ENCODE data around the gene HTD2.

The HTD2 gene

DNA sequence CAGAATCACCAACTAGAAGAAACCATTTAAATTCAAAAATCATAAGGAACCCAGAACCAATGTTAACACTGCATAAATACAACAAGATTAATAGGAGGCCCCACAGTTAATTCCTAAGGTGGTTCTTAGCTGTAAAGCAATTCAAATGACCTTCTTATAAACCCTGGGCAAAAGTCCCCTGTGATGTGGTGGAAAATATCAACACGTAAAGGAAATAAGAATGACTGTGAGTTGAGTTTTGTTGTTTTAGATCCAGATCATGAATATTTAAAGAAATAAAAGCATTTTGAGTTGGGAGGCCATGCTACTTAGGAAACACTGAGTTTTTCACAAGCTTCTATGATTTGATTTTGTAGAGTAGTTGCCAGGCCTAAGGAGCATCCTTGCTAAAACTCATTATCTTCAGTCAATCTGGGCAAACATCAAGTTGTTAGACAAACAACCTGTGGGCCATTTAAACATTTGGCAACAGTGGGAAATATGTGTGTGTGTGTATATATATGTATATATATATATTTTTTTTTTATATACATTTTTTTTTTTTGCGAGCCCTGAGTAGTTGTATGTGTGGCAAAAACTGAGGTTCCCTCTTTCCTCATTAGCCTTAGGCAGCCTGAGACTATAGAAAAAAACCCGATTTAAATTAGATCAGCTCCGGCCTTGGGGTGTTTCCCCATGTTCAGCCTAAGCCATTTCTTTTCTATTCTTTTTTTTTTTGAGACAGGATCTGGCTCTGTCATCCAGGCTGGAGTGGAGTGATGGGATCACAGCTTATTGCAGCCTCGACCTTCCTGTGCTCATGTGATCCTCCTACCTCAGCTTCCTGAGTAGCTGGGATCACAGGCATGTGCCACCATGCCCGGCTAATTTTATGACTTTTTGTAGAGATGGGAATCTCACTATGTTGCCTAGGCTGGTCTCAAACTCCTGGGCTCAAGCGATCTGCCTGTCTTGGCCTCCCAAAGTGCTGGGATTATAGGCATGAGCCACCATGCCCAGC lies 18.4 kb downstream of the HTD2 start:
- TF ChIP-seq, protein P1, sequence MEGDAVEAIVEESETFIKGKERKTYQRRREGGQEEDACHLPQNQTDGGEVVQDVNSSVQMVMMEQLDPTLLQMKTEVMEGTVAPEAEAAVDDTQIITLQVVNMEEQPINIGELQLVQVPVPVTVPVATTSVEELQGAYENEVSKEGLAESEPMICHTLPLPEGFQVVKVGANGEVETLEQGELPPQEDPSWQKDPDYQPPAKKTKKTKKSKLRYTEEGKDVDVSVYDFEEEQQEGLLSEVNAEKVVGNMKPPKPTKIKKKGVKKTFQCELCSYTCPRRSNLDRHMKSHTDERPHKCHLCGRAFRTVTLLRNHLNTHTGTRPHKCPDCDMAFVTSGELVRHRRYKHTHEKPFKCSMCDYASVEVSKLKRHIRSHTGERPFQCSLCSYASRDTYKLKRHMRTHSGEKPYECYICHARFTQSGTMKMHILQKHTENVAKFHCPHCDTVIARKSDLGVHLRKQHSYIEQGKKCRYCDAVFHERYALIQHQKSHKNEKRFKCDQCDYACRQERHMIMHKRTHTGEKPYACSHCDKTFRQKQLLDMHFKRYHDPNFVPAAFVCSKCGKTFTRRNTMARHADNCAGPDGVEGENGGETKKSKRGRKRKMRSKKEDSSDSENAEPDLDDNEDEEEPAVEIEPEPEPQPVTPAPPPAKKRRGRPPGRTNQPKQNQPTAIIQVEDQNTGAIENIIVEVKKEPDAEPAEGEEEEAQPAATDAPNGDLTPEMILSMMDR (conservative IDR thresholded peaks at IDR 0.05; ENCODE audit: low read depth) = no peak
- DNase-seq (ENCODE audit: low spot score) = no peak
- ChIA-PET CTCF (no interaction called here), POLR2A (ENCODE audit: low non-redundant PET) (no interaction called here)
- peak overlapping the region; percentile 74 for H3K27ac ChIP-seq

DNA sequence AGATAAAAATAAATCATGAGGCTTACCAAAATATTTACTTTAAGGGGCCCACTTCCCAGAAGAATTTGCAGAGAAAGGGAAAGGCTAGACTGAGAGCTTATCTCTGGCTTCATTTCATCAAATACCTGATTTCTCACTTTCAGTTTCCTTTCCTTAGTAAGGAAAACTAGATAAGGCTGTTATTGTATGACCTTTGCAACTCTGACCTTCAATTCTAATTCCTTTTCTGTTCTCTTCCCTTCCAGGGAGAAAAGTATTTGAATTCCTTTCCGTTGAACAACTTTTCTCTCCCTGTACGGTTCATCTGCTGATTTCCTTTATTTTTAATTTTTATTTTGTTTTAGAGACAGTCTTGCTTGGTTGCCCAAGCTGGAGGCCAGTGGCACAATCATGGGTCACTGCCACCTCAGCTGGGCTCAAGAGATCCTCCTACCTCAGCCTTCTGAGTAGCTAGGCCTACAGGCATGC lies 19.2 kb downstream of the HTD2 start:
- TF ChIP-seq, protein P1 (conservative IDR thresholded peaks at IDR 0.05; ENCODE audit: low read depth) = no peak
- DNase-seq (ENCODE audit: low spot score) = no peak
- ChIA-PET CTCF (no interaction called here), POLR2A (ENCODE audit: low non-redundant PET) (no interaction called here)
- peak overlapping the region; percentile 74 for H3K27ac ChIP-seq

DNA sequence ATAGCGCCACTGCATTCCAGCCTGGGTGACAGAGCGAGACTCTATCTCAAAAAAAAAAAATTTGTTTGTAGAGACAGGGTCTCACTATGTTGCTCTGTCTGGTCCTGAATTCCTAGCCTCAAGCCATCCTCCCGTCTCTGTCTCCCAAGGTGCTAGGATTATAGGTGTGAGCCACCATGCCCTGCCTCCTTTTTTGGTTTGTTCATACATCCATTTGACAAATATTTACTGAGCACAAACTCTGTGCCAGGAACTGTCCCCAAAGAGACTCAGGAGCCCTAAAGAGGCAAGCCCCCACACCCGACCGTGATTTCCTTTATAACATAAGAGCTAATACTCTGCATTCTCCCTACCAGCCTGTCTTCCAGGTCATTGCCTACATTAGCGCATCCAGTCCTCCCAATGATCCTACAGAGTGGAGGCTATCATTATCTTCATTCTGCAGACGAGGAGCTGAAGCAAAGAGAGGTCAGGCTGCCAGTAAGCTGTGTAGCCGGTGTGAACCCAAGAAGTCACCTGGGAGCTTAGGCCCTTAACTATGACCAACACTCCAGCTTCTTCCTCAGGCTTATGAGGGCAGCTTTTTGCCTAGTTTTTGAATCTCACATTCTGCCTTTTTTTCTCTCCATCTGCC lies 20.1 kb downstream of the HTD2 start:
- ChIA-PET CTCF (no interaction called here), POLR2A (ENCODE audit: low non-redundant PET) (no interaction called here)
- DNase-seq (ENCODE audit: low spot score) = no peak
- H3K27ac ChIP-seq = peak overlapping the region; percentile 74; the same call in 1 of the 2 replicates
- TF ChIP-seq, protein P1 (conservative IDR thresholded peaks at IDR 0.05; ENCODE audit: low read depth) = no peak

DNA sequence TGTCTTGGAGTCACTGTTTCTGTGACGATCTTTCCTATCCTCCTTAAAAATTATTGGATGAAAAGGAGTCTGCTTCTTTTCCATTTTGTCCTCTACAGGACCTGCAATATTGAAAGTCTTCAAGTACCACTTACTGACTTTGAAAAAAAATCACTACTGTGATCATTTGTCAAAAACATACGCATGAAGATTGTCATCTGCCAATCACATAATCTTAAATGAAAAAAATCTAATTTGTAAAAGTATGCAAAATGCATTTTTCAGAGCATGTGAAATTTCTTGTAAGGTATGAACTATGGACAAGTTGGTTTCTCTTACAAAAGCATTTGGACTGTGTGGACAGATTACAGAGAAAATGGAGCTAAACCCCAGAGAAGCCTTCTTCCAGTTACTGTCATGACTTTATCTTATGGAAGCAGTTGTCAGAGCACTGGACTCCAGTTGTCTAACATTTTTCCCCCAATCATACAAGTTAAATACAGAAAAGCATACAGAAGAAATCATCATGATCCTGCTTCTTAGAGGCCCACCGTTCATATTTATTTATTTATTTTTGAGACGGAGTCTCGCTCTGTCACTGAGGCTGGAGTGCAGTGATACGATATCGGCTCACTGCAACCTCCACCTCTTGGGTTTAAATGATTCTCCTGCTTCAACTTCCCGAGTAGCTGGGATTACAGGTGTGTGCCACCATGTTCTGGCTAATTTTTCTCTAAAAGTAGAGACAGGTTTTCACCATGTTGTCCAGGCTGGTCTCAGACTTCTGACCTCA lies 23.0 kb downstream of the HTD2 start:
- DNase-seq (ENCODE audit: low spot score) = no peak
- no peak overlapping the region for H3K27ac ChIP-seq
- TF ChIP-seq, protein P1 (conservative IDR thresholded peaks at IDR 0.05; ENCODE audit: low read depth) = no peak
- CTCF ChIA-PET = no interaction called here
- POLR2A ChIA-PET (ENCODE audit: low non-redundant PET) = no interaction called here

DNA sequence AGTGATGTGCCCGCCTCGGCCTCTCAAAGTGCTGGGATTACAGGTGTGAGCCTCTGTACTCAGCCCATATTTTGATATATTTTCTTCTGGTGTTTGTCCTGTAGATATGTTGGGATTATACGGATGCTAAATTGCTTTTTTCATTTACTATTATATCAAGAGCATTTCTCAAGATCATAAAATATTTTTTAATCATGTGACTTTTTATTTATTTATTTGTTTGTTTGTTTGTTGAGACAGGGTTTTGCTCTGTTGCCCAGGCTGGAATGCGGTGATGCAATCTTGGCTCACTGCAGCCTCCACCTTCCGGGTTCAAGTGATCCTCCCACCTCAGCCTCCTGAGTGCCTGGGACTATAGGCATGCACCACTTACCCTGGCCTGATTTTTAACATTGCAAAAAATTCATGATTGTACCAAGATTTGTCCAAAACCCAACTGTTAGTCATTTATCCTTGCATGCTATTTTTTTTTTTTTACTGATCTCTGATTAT lies 23.6 kb downstream of the HTD2 start:
- POLR2A ChIA-PET (ENCODE audit: low non-redundant PET) = no interaction called here
- no peak overlapping the region for H3K27ac ChIP-seq
- DNase-seq (ENCODE audit: low spot score) = no peak
- TF ChIP-seq, protein P1 (conservative IDR thresholded peaks at IDR 0.05; ENCODE audit: low read depth) = no peak
- CTCF ChIA-PET = no interaction called here

DNA sequence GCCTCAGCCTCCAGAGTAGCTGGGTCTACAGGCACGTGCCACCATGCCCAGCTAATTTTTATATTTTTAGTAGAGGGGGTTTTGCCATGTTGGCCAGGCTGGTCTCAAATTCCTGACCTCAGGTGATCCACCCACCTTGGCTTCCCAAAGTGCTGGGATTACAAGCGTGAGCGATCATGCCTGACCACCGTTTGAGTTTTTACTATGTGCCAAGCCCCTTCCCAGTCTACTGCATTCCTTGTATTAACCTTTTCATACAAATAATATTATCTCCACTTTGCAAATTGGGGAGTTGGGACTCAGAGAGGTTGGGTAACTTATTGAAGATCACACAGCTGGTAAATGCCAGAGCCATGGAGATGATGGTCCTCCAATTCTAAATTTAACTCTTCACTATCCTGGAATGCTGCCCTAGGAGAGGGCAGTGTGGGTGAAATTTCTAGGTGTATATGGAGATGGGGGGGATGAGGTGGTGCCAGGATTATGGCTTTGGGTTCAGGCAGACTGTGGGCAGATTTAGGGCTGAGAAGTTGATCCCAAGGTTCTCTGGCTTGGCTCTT lies 25.4 kb downstream of the HTD2 start:
- H3K27ac ChIP-seq = no peak overlapping the region
- DNase-seq (ENCODE audit: low spot score) = no peak
- ChIA-PET POLR2A (ENCODE audit: low non-redundant PET) (no interaction called here), CTCF (no interaction called here)
- TF ChIP-seq, protein P1 (conservative IDR thresholded peaks at IDR 0.05; ENCODE audit: low read depth) = no peak
